ENCODE measurements around the gene TMEM19. TPM values are rescaled to one million over a fixed set of nuclear protein-coding genes. Genes with fewer than 3 reads are reported as not detected.

Gene TMEM19
- polyA plus RNA-seq, 1 experiment: 23.3 TPM

DNA sequence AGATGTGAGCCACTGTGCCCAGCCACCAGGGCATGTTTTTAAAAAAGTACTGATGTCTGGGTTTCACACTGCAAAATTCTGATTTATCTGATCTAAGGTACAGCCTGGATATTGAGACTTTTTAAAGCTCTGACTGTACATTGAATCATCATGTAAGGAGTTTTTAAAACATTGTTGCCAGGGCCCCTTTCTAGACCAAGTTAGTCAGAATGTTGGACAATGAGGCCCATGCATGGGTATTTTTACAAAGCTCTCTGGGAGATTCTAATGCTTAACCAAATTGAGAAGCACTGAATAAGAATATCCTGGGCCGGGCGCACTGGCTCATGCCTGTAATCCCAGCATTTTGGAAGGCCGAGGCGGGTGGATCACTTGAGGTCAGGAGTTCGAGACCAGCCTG is 16.7 kb downstream of the TMEM19 start:
- ChIA-PET CTCF (interaction anchor here (1.9 kb wide), 1 partner anchor 44 kb away, joined by 8 read pairs; no protein-coding TSS in a partner anchor), POLR2A (no interaction called here)
- no peaks in the 10 kb centered on the region for H3K9me3 ChIP-seq (ENCODE audit: control insufficient read depth, insufficient read depth, low read length)
- no peak overlapping the region for H3K4me3 ChIP-seq (ENCODE audit: low read depth, low read length)
- TF ChIP-seq, protein P1, sequence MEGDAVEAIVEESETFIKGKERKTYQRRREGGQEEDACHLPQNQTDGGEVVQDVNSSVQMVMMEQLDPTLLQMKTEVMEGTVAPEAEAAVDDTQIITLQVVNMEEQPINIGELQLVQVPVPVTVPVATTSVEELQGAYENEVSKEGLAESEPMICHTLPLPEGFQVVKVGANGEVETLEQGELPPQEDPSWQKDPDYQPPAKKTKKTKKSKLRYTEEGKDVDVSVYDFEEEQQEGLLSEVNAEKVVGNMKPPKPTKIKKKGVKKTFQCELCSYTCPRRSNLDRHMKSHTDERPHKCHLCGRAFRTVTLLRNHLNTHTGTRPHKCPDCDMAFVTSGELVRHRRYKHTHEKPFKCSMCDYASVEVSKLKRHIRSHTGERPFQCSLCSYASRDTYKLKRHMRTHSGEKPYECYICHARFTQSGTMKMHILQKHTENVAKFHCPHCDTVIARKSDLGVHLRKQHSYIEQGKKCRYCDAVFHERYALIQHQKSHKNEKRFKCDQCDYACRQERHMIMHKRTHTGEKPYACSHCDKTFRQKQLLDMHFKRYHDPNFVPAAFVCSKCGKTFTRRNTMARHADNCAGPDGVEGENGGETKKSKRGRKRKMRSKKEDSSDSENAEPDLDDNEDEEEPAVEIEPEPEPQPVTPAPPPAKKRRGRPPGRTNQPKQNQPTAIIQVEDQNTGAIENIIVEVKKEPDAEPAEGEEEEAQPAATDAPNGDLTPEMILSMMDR (IDR thresholded peaks at IDR 0.05; ENCODE audit: low read depth, low read length): no peak
- H3K27ac ChIP-seq (ENCODE audit: low read depth, low read length): no peak overlapping the region
- no peaks in the 10 kb centered on the region for H3K27me3 ChIP-seq (ENCODE audit: control insufficient read depth, insufficient read depth, low read length)
- DNase-seq (ENCODE audit: low read depth, low spot score): no peak

DNA sequence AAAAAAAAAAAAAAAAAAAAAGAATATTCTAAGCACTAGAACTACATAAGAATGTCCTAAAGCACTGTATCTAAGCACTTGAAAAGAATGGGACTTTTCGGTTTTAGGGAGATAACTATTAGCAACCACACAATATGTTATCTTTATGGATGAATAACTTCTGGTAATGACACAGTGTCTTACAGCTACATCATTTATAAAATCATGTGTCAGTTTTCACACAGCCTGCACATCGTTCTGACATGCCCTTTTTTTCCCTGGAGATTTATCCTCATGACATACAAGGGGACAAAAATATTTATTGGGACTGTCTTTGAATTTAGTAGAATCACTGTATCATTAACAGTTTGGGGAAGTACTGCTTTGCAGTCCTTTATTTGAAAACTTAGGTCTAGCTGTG is 17.3 kb downstream of the TMEM19 start:
- no peak for DNase-seq (ENCODE audit: low read depth, low spot score)
- TF ChIP-seq, protein P1 (IDR thresholded peaks at IDR 0.05; ENCODE audit: low read depth, low read length): no peak
- ChIA-PET CTCF (interaction anchor here (0.7 to 1.9 kb wide), 3 partner anchors 28 to 215 kb away, joined by 4 to 8 read pairs (median 4); no protein-coding TSS in a partner anchor), POLR2A (no interaction called here)
- no peak overlapping the region for H3K4me3 ChIP-seq (ENCODE audit: low read depth, low read length)
- no peaks in the 10 kb centered on the region for H3K9me3 ChIP-seq (ENCODE audit: control insufficient read depth, insufficient read depth, low read length)
- no peaks in the 10 kb centered on the region for H3K27me3 ChIP-seq (ENCODE audit: control insufficient read depth, insufficient read depth, low read length)
- no peak overlapping the region for H3K27ac ChIP-seq (ENCODE audit: low read depth, low read length)

DNA sequence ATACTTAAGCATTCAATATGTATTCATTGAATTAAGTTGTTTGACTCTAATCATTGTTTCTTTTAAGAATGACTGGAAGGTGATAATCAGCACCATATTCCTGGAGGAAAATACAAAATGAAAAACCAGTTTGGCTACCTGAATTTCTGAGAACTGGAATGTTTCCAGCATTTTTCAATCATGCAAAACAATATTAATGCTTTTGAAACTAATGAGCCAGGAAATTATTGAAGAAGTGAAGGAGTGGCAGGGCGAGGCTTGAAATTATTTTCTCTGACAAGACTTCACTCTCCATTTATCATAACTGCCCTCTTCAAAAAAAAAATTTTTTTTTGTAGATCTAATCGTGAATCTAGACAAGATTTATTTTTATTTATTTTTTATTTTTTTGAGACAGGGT is 19.0 kb downstream of the TMEM19 start:
- no peaks in the 10 kb centered on the region for H3K27me3 ChIP-seq (ENCODE audit: control insufficient read depth, insufficient read depth, low read length)
- no peaks in the 10 kb centered on the region for H3K9me3 ChIP-seq (ENCODE audit: control insufficient read depth, insufficient read depth, low read length)
- ChIA-PET CTCF (interaction anchor here (1.5 kb wide), 1 partner anchor 19 kb away, joined by 3 read pairs; the partner anchor contains the start of gene TMEM19), POLR2A (no interaction called here)
- no peak overlapping the region for H3K4me3 ChIP-seq (ENCODE audit: low read depth, low read length)
- H3K27ac ChIP-seq (ENCODE audit: low read depth, low read length): no peak overlapping the region
- DNase-seq (ENCODE audit: low read depth, low spot score): no peak
- TF ChIP-seq, protein P1 (IDR thresholded peaks at IDR 0.05; ENCODE audit: low read depth, low read length): no peak

DNA sequence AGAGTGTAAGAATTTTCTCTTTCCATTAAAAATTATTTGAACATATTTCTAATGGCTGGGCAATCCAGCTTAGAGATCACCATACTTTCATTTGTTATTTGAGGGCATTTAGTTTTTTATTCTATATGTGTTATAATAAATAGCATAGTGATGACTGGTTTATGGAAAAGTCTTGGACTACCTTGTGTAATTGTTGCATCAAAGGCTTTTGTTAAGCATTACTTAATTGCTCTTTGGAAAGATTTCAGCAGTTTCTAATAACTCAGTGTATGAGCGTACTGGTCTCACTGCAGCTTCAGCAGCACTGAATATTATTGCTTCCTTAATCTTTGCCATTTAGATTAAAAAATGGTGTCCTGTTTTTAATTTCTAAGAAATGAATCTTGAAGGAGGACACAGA is 22.8 kb downstream of the TMEM19 start:
- Histone ChIP-seq H3K9me3 (ENCODE audit: control insufficient read depth, insufficient read depth, low read length) (no peaks in the 10 kb centered on the region), H3K4me3 (ENCODE audit: low read depth, low read length) (no peak overlapping the region), H3K27me3 (ENCODE audit: control insufficient read depth, insufficient read depth, low read length) (no peaks in the 10 kb centered on the region), H3K27ac (ENCODE audit: low read depth, low read length) (no peak overlapping the region)
- CTCF ChIA-PET: interaction anchor here (1.2 to 1.9 kb wide), 2 partner anchors 15 to 39 kb away, joined by 3 to 9 read pairs; no protein-coding TSS in a partner anchor
- TF ChIP-seq, protein P1 (IDR thresholded peaks at IDR 0.05; ENCODE audit: low read depth, low read length): no peak
- POLR2A ChIA-PET: interaction anchor here (0.6 kb wide), 1 partner anchor 248 kb away, joined by 3 read pairs; no protein-coding TSS in a partner anchor
- no peak for DNase-seq (ENCODE audit: low read depth, low spot score)

DNA sequence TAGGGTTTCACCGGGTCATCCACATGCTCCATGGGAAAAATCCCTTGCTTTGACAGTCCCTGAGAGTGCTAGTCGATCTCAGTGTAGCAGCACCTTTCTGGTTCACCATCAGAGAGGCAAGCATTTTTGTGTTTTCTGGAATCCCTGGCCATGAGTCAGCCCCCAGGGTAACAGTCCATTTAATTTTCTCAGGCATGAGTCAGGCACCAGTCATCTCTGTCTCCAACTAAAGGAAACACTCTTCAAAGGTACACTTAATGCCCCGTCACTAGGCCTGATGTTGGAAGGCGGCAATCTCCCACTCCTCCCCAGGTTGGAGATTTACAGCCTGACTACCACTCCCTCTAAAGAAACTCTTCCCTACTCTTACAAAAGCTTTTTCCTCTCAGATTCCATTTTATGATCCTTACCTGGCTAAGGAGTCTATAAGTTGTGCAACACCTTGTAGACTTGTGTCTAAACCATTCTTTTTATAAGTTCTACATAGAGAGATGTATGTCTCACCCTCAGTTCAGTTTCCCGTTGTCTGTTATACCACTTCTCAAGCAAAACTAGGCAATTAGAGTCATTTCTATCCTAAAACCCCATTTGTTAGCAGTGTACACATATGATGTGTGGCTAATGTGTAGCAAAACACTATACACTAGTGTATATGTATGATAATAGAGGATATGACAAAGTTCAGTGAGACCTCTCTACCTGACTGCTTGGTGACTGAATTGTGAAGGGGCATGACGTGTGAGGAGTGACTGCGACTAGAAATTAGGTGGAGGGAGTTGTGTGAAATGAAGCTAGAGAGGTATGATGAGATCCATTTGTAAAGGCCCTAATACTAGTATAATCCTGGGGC is 24.6 kb downstream of the TMEM19 start:
- no peak overlapping the region for H3K4me3 ChIP-seq (ENCODE audit: low read depth, low read length)
- H3K27ac ChIP-seq (ENCODE audit: low read depth, low read length): no peak overlapping the region
- H3K9me3 ChIP-seq (ENCODE audit: control insufficient read depth, insufficient read depth, low read length): no peaks in the 10 kb centered on the region
- CTCF ChIA-PET: interaction anchor here (0.6 to 1.9 kb wide), 2 partner anchors 37 to 80 kb away, joined by 3 to 9 read pairs; no protein-coding TSS in a partner anchor
- TF ChIP-seq, protein P1 (IDR thresholded peaks at IDR 0.05; ENCODE audit: low read depth, low read length): no peak
- POLR2A ChIA-PET: interaction anchor here (0.6 kb wide), 1 partner anchor 47 kb away, joined by 3 read pairs; no protein-coding TSS in a partner anchor
- peak; percentile 50 for DNase-seq (ENCODE audit: low read depth, low spot score)
- H3K27me3 ChIP-seq (ENCODE audit: control insufficient read depth, insufficient read depth, low read length): no peaks in the 10 kb centered on the region
